GM21360 (cell line): ENCODE data around the gene ULK1.

Experiments
- ATAC-seq: cut with Tn5 transposase; IDR thresholded peaks from one replicate; pipeline ENCODE4 v1.9.1; 2021; ENCODE audit warnings: mild to moderate bottlenecking, moderate library complexity; ENCODE audit not compliant: unreplicated experiment

ULK1 gene

GRCh38 chr12:131962069-131962468 lies 67.6 kb downstream of the ULK1 start:
- no peak for ATAC-seq

GRCh38 chr12:131963381-131963780 lies 69.0 kb downstream of the ULK1 start:
- ATAC-seq, result no peak

GRCh38 chr12:131965073-131965472 lies 70.7 kb downstream of the ULK1 start:
- no peak for ATAC-seq

- ATAC-seq, result no peak
Measured at GRCh38 chr12:131971226-131971625, 76.8 kb downstream of the ULK1 start.
